CD4-positive, alpha-beta T cell (primary cell): ENCODE measurements around the gene BHLHA9. TPM values are rescaled to one million over a fixed set of nuclear protein-coding genes. Genes with fewer than 3 reads are reported as not detected.
"Not testable (repeated sequence)": the region's sequence is repeated elsewhere in the genome, so short reads cannot be mapped to it uniquely, and the experiment has no call there.

ENCODE experiments used
- ATAC-seq: fragments of 200-7000 bp; cut with Tn5 transposase; one replicate; pipeline ENCODE4 v1.10.0; 2022; ENCODE audit warnings: mild to moderate bottlenecking; ENCODE audit not compliant: poor library complexity
- CTCF ChIA-PET: fragments of 350-600 bp; sonication (Branson Sonifier 250); formaldehyde crosslinking; loops from one replicate; lab custom pipeline; 2021; ENCODE audit warnings: antibody characterized with exemption, inconsistent platforms; lab: Charles Lee
- POLR2A ChIA-PET: fragments of 350-600 bp; sonication (Branson Sonifier 250); formaldehyde crosslinking; loops from one replicate; lab custom pipeline; 2021; ENCODE audit warnings: antibody characterized with exemption, inconsistent platforms; lab: Charles Lee
- DNase-seq, 14 experiments: peaks; one replicate each; pipeline ENCODE4 v3.0.0-alpha.2; 2013 to 2020; ENCODE audit warnings: mixed read lengths in 2 of 14
- H3K27ac ChIP-seq, 2 donors: one replicate each; pipeline versions ENCODE4 v1.5.1 to v1.7.0; 2013; ENCODE audit warnings: low read length in 2 of 2, low read depth in 1 of 2, mild to moderate bottlenecking in 1 of 2
- H3K27me3 ChIP-seq, 2 experiments: 1 replicate in 1 of 2; 2 replicates in 1 of 2; pipeline versions ENCODE4 v1.6.1 to v1.7.0; 2013; ENCODE audit warnings: low read length in 2 of 2, control low read depth in 1 of 2, mild to moderate bottlenecking in 1 of 2, moderate library complexity in 1 of 2; ENCODE audit not compliant: insufficient read depth in 2 of 2, control insufficient read depth in 1 of 2
- H3K36me3 ChIP-seq: one replicate; pipeline ENCODE4 v1.6.1; 2013; ENCODE audit warnings: low read length, control low read depth; ENCODE audit not compliant: insufficient read depth
- H3K4me1 ChIP-seq: one replicate; pipeline ENCODE4 v1.6.1; 2013; ENCODE audit warnings: low read length, control low read depth; ENCODE audit not compliant: insufficient read depth
- H3K4me3 ChIP-seq: one replicate; pipeline ENCODE4 v1.5.1; 2013; ENCODE audit warnings: mild to moderate bottlenecking, low read length, moderate library complexity
- H3K9me3 ChIP-seq, 2 experiments: 1 replicate in 1 of 2; 2 replicates in 1 of 2; pipeline versions ENCODE4 v1.6.1 to v1.7.0; 2013; ENCODE audit warnings: low read length in 2 of 2, mild to moderate bottlenecking in 2 of 2, control low read depth in 1 of 2, moderate library complexity in 1 of 2; ENCODE audit not compliant: control insufficient read depth in 1 of 2, insufficient read depth in 1 of 2
- H3K27ac Mint-ChIP-seq: one replicate; pipeline ENCODE4 v1.8.0; 2020; ENCODE audit warnings: mixed read lengths
- H3K27me3 Mint-ChIP-seq: one replicate; pipeline ENCODE4 v1.8.0; 2021; ENCODE audit warnings: mixed read lengths
- H3K36me3 Mint-ChIP-seq: one replicate; pipeline ENCODE4 v1.8.0; 2021; ENCODE audit warnings: low read depth, mixed read lengths
- H3K4me1 Mint-ChIP-seq: one replicate; pipeline ENCODE4 v1.8.0; 2021; ENCODE audit warnings: low read depth, mixed read lengths
- H3K4me3 Mint-ChIP-seq: one replicate; pipeline ENCODE4 v1.8.0; 2020; ENCODE audit warnings: mild to moderate bottlenecking, mixed read lengths
- H3K9me3 Mint-ChIP-seq: one replicate; pipeline ENCODE4 v1.8.0; 2020; ENCODE audit warnings: mixed read lengths
- CTCF ChIP-seq: fragments of 200-600 bp; IDR thresholded peaks from one replicate; pipeline ENCODE4 v1.8.0; 2022; ENCODE audit warnings: antibody characterized with exemption, mild to moderate bottlenecking
- intact Hi-C, 2 experiments: fragments of 100-400 bp; cut with DNase I in 1 of 2; cut with micrococcal nuclease in 1 of 2; formaldehyde crosslinking; loops; one replicate each; pipeline versions ENCODE4 v1.15.1 to v1.9.0; 2023 to 2025; cut with DNase I, micrococcal nuclease
- total RNA-seq, 174 experiments: library from RNA in 2 of 174; stranded (reverse) in 2 of 174; gene quantifications; one replicate each; pipeline ENCODE4 v1.2.3 and lab custom pipeline; 2021 to 2026

The BHLHA9 gene
- total RNA-seq, 2 experiments from 2014 or later, result not detected

GRCh38 chr17:1237471-1237870 lies 32.8 kb upstream of the BHLHA9 start:
- no peak for DNase-seq
- ATAC-seq, result no peak
- Histone ChIP-seq H3K9me3 (peaks cover 0 to 5% of the 10 kb centered on the region in 2 experiments), H3K36me3 (no peaks in the 10 kb centered on the region), H3K4me1 (peaks cover 18% of the 10 kb centered on the region), H3K27me3 (peaks cover 9% of the 10 kb centered on the region in 2 experiments), H3K4me3 (no peak overlapping the region), H3K27ac (no peak overlapping the region)
- no peak for TF ChIP-seq CTCF
- H3K4me3 Mint-ChIP-seq, result no peak overlapping the region
- H3K9me3 Mint-ChIP-seq, result no peaks in the 10 kb centered on the region
- ChIA-PET POLR2A (no interaction called here), CTCF (no interaction called here)
- peaks cover 49% of the 10 kb centered on the region for H3K27me3 Mint-ChIP-seq
- no peak overlapping the region for H3K27ac Mint-ChIP-seq
- H3K36me3 Mint-ChIP-seq, result no peaks in the 10 kb centered on the region
- intact Hi-C loops, result no loop called here
- H3K4me1 Mint-ChIP-seq, result peaks cover 18% of the 10 kb centered on the region

- peaks cover 39% of the 10 kb centered on the region for H3K27me3 Mint-ChIP-seq
These were observed 31.0 kb upstream of the BHLHA9 start for GRCh38 chr17:1239210-1239609.

GRCh38 chr17:1240426-1240825 lies 29.8 kb upstream of the BHLHA9 start:
- CTCF ChIA-PET, H3K27me3 ChIP-seq, H3K27ac ChIP-seq, H3K36me3 ChIP-seq, H3K4me3 Mint-ChIP-seq, H3K36me3 Mint-ChIP-seq, intact Hi-C loops, DNase-seq, H3K27ac Mint-ChIP-seq, H3K9me3 Mint-ChIP-seq, H3K9me3 ChIP-seq, H3K4me3 ChIP-seq, POLR2A ChIA-PET: not testable (repeated sequence)
- Mint-ChIP-seq H3K27me3 (peaks cover 34% of the 10 kb centered on the region), H3K4me1 (peaks cover 18% of the 10 kb centered on the region)
- ATAC-seq, result peak; percentile 24
- H3K4me1 ChIP-seq, result peaks cover 18% of the 10 kb centered on the region

More at GRCh38 chr17:1239210-1239609, 31.0 kb upstream of the BHLHA9 start:
- Mint-ChIP-seq H3K9me3 (no peaks in the 10 kb centered on the region), H3K36me3 (no peaks in the 10 kb centered on the region), H3K27ac (no peak overlapping the region), H3K4me3 (peak overlapping the region; percentile 39), H3K4me1 (peaks cover 18% of the 10 kb centered on the region)
- H3K4me3 ChIP-seq, result no peak overlapping the region
- intact Hi-C loops, result no loop called here
- POLR2A ChIA-PET, result no interaction called here
- CTCF ChIA-PET, result no interaction called here
- H3K9me3 ChIP-seq, result peaks cover 0 to 5% of the 10 kb centered on the region in 2 experiments
- DNase-seq (peak in 2 of 14 experiments; percentile 54 to 55), ATAC-seq (peak; percentile 56)
- H3K27me3 ChIP-seq, result peaks cover 4 to 5% of the 10 kb centered on the region in 2 experiments
- no peaks in the 10 kb centered on the region for H3K36me3 ChIP-seq
- no peak overlapping the region for H3K27ac ChIP-seq
- peaks cover 18% of the 10 kb centered on the region for H3K4me1 ChIP-seq
- no peak for TF ChIP-seq CTCF

- POLR2A ChIA-PET, result no interaction called here
- peaks cover 18% of the 10 kb centered on the region for H3K4me1 ChIP-seq
- CTCF ChIA-PET, result no interaction called here
- Mint-ChIP-seq H3K27me3 (peaks cover 26% of the 10 kb centered on the region), H3K27ac (no peak overlapping the region), H3K36me3 (no peaks in the 10 kb centered on the region), H3K4me3 (no peak overlapping the region), H3K4me1 (peaks cover 18% of the 10 kb centered on the region), H3K9me3 (no peaks in the 10 kb centered on the region)
- no peaks in the 10 kb centered on the region for H3K36me3 ChIP-seq
- H3K9me3 ChIP-seq, result peaks cover 0 to 5% of the 10 kb centered on the region in 2 experiments
- intact Hi-C loops, result no loop called here
- H3K27ac ChIP-seq, result no peak overlapping the region
- DNase-seq (no peak), ATAC-seq (no peak)
- TF ChIP-seq CTCF, result no peak
- no peak overlapping the region for H3K4me3 ChIP-seq
- H3K27me3 ChIP-seq, result peaks cover 2 to 4% of the 10 kb centered on the region in 2 experiments
These were observed 28.3 kb upstream of the BHLHA9 start for GRCh38 chr17:1241929-1242328.
